ENCODE measurements around the gene C11orf86.

Gene C11orf86

GRCh38 chr11:67022341-67022933 lies 47.3 kb downstream of the C11orf86 start:
- in situ Hi-C loops (cut with MboI; ENCODE audit: low sequenced_read_pairs, unreplicated experiment) = no loop called here
- DNase-seq (ENCODE audit: low spot score) = no peak

GRCh38 chr11:67022961-67023956 lies 48.2 kb downstream of the C11orf86 start, which contains the start of gene SYT12:
Gene SYT12 (plus strand): TSS chr11:67023134. CDS start chr11:67030145, 7,011 bp downstream.
- DNase-seq (ENCODE audit: low spot score) = no peak
- in situ Hi-C loops (cut with MboI; ENCODE audit: low sequenced_read_pairs, unreplicated experiment) = no loop called here
- no peak for TF ChIP-seq CTCF (IDR thresholded peaks at IDR 0.05; ENCODE audit: borderline replicate concordance, control extremely low read depth, extremely low read depth, insufficient read depth, missing control alignments)

More at GRCh38 chr11:67022341-67022933, 47.3 kb downstream of the C11orf86 start:
- no peak for TF ChIP-seq CTCF (IDR thresholded peaks at IDR 0.05; ENCODE audit: borderline replicate concordance, control extremely low read depth, extremely low read depth, insufficient read depth, missing control alignments)

- in situ Hi-C loops (cut with MboI; ENCODE audit: low sequenced_read_pairs, unreplicated experiment) = no loop called here
- no peak for TF ChIP-seq CTCF (IDR thresholded peaks at IDR 0.05; ENCODE audit: borderline replicate concordance, control extremely low read depth, extremely low read depth, insufficient read depth, missing control alignments)
- no peak for DNase-seq (ENCODE audit: low spot score)
These were observed 48.9 kb downstream of the C11orf86 start for GRCh38 chr11:67023957-67024353.

- in situ Hi-C loops (cut with MboI; ENCODE audit: low sequenced_read_pairs, unreplicated experiment) = no loop called here
- DNase-seq (ENCODE audit: low spot score) = no peak
- no peak for TF ChIP-seq CTCF (IDR thresholded peaks at IDR 0.05; ENCODE audit: borderline replicate concordance, control extremely low read depth, extremely low read depth, insufficient read depth, missing control alignments)
These were observed 49.3 kb downstream of the C11orf86 start for GRCh38 chr11:67024410-67024809.

GRCh38 chr11:67024966-67025365 lies 49.9 kb downstream of the C11orf86 start:
- no peak for DNase-seq (ENCODE audit: low spot score)
- in situ Hi-C loops (cut with MboI; ENCODE audit: low sequenced_read_pairs, unreplicated experiment) = no loop called here
- TF ChIP-seq CTCF (IDR thresholded peaks at IDR 0.05; ENCODE audit: borderline replicate concordance, control extremely low read depth, extremely low read depth, insufficient read depth, missing control alignments) = no peak

GRCh38 chr11:67025750-67026149 lies 50.6 kb downstream of the C11orf86 start:
- in situ Hi-C loops (cut with MboI; ENCODE audit: low sequenced_read_pairs, unreplicated experiment) = no loop called here
- DNase-seq (ENCODE audit: low spot score) = no peak
- TF ChIP-seq CTCF (IDR thresholded peaks at IDR 0.05; ENCODE audit: borderline replicate concordance, control extremely low read depth, extremely low read depth, insufficient read depth, missing control alignments) = no peak

Measured in GM13976 (cell line).